IMR-90 (cell line): ENCODE results near the gene EIF2AK2. TPM values are rescaled to one million over a fixed set of nuclear protein-coding genes. Genes with fewer than 3 reads are reported as not detected.

Source experiments
- ATAC-seq: fragments of 200-7000 bp; cut with Tn5 transposase; 2 replicates; pipeline ENCODE4 v1.9.1; 2020; ENCODE audit warnings: low read depth, mild to moderate bottlenecking, moderate library complexity
- BruUV-seq: library from RNA; stranded (reverse); fragments of 400-500 nt; replicated peaks from 2 replicates; lab custom pipeline; 2021; lab: Mats Ljungman, UMichigan
- CTCF ChIA-PET: fragments of 300-600 bp; formaldehyde crosslinking; extraction: SDS; loops from one replicate; lab custom pipeline; 2021; ENCODE audit warnings: antibody characterized with exemption; lab: Yijun Ruan, JAX
- POLR2A ChIA-PET: fragments of 300-600 bp; sonication (Branson Sonifier 250); formaldehyde crosslinking; loops from one replicate; lab custom pipeline; 2022; ENCODE audit warnings: antibody characterized with exemption; ENCODE audit not compliant: unreplicated experiment; lab: Charles Lee
- DNase-seq: peaks from one replicate; pipeline ENCODE4 v3.0.0; 2013
- H2AFZ ChIP-seq: replicated peaks from 2 replicates; pipeline ENCODE3; 2013; ENCODE audit warnings: low read length, mild to moderate bottlenecking; ENCODE audit not compliant: poor library complexity
- H2AK5ac ChIP-seq: 2 replicates; pipeline ENCODE4 v1.6.1; 2013; ENCODE audit warnings: low read depth, low read length, inconsistent platforms
- H2AK9ac ChIP-seq: replicated peaks from 2 replicates; pipeline ENCODE3; 2013; ENCODE audit warnings: mild to moderate bottlenecking, low read depth, low read length, moderate library complexity; ENCODE audit not compliant: poor library complexity
- H2BK120ac ChIP-seq: 2 replicates; pipeline ENCODE4 v1.6.1; 2013; ENCODE audit warnings: low read depth, low read length, inconsistent platforms
- H2BK15ac ChIP-seq: 3 replicates; pipeline ENCODE4 v1.6.1; 2013; ENCODE audit warnings: low read depth, low read length, inconsistent platforms
- H2BK20ac ChIP-seq: 2 replicates; pipeline ENCODE4 v1.6.1; 2013; ENCODE audit warnings: low read depth, mild to moderate bottlenecking, inconsistent platforms, low read length, moderate library complexity
- H2BK5ac ChIP-seq: 2 replicates; pipeline ENCODE4 v1.6.1; 2013; ENCODE audit warnings: mild to moderate bottlenecking, low read depth, low read length, inconsistent platforms; ENCODE audit not compliant: poor library complexity, severe bottlenecking
- H3K14ac ChIP-seq: replicated peaks from 2 replicates; pipeline ENCODE4 v1.6.1; 2013; ENCODE audit warnings: low read depth, low read length, inconsistent platforms
- H3K18ac ChIP-seq: 2 replicates; pipeline ENCODE4 v1.6.1; 2013; ENCODE audit warnings: low read depth, low read length, control low read depth
- H3K23ac ChIP-seq: 2 replicates; pipeline ENCODE4 v1.6.1; 2013; ENCODE audit warnings: low read depth, low read length, inconsistent platforms
- H3K27ac ChIP-seq: 2 replicates; pipeline ENCODE4 v1.5.1; 2013; ENCODE audit warnings: mild to moderate bottlenecking, control low read depth, low read length; ENCODE audit not compliant: insufficient read depth
- H3K27me3 ChIP-seq: 2 replicates; pipeline ENCODE4 v1.6.1; 2013; ENCODE audit warnings: low read length; ENCODE audit not compliant: control insufficient read depth, insufficient read depth
- H3K36me3 ChIP-seq: 2 replicates; pipeline ENCODE4 v1.6.1; 2013; ENCODE audit warnings: low read length, mixed read lengths; ENCODE audit not compliant: control insufficient read depth, insufficient read depth
- H3K4ac ChIP-seq: 2 replicates; pipeline ENCODE4 v1.6.1; 2013; ENCODE audit warnings: low read depth, low read length, inconsistent platforms
- H3K4me1 ChIP-seq: 2 replicates; pipeline ENCODE4 v1.6.1; 2013; ENCODE audit warnings: low read length, mixed read lengths; ENCODE audit not compliant: control insufficient read depth, insufficient read depth
- H3K4me2 ChIP-seq: 2 replicates; pipeline ENCODE4 v1.6.1; 2013; ENCODE audit warnings: low read depth, mild to moderate bottlenecking, control low read depth, low read length, moderate library complexity
- H3K4me3 ChIP-seq: 2 replicates; pipeline ENCODE4 v1.5.1; 2013; ENCODE audit warnings: low read depth, mild to moderate bottlenecking, control low read depth, low read length, moderate library complexity; ENCODE audit not compliant: insufficient read depth
- H3K56ac ChIP-seq: 2 replicates; pipeline ENCODE4 v1.6.1; 2013; ENCODE audit warnings: low read length, inconsistent platforms; ENCODE audit not compliant: insufficient read depth; ENCODE audit errors: extremely low read depth
- H3K79me1 ChIP-seq, 2 experiments: 2 replicates each; pipeline ENCODE4 v1.6.1; 2013; ENCODE audit warnings: low read length in 2 of 2, inconsistent platforms in 1 of 2, low read depth in 1 of 2
- H3K9ac ChIP-seq: 2 replicates; pipeline ENCODE4 v1.6.1; 2013; ENCODE audit warnings: low read depth, low read length, control low read depth
- H3K9me1 ChIP-seq: 2 replicates; pipeline ENCODE4 v1.6.1; 2013; ENCODE audit warnings: low read length, inconsistent platforms; ENCODE audit not compliant: insufficient read depth
- H3K9me3 ChIP-seq: 2 replicates; pipeline ENCODE4 v1.6.1; 2013; ENCODE audit warnings: low read length; ENCODE audit not compliant: control insufficient read depth, insufficient read depth
- H4K20me1 ChIP-seq: 2 replicates; pipeline ENCODE4 v1.6.1; 2013; ENCODE audit warnings: low read length, inconsistent platforms; ENCODE audit not compliant: insufficient read depth
- H4K5ac ChIP-seq: 2 replicates; pipeline ENCODE4 v1.6.1; 2013; ENCODE audit warnings: mild to moderate bottlenecking, low read depth, low read length, control low read depth
- H4K8ac ChIP-seq, 2 experiments: 2 replicates each; pipeline ENCODE4 v1.6.1; 2013; ENCODE audit warnings: low read depth in 2 of 2, low read length in 2 of 2, control low read depth in 1 of 2, inconsistent platforms in 1 of 2
- H4K91ac ChIP-seq: 2 replicates; pipeline ENCODE4 v1.6.1; 2013; ENCODE audit warnings: low read depth, low read length, inconsistent platforms; ENCODE audit not compliant: insufficient read depth
- FOS ChIP-seq: fragments of 150-350 bp; IDR thresholded peaks from 2 replicates; pipeline ENCODE4 v1.6.1; 2016; ENCODE audit warnings: low read depth, low read length
- NFE2L2 ChIP-seq: fragments of 150-350 bp; IDR thresholded peaks from 2 replicates; pipeline ENCODE4 v1.6.1; 2016; ENCODE audit warnings: low read depth, mild to moderate bottlenecking, low read length
- WGBS, 2 experiments: methylation state at CpG; one replicate each; pipeline versions ENCODE4 v1.1.5 to v1.1.7; 2013; ENCODE audit warnings: missing lambda C conversion rate in 2 of 2; ENCODE audit not compliant: insufficient read length in 1 of 2; ENCODE audit errors: extremely low coverage in 2 of 2; 5-methylcytosine and 5-hydroxymethylcytosine counted together
- dilution Hi-C: fragments of 300-500 bp; cut with HindIII; formaldehyde crosslinking; loops from one replicate; pipeline ENCODE4 v1.14.3; 2018; ENCODE audit warnings: low sequenced_read_pairs; ENCODE audit not compliant: unreplicated experiment
- in situ Hi-C: fragments of 300-500 bp; cut with MboI; formaldehyde crosslinking; loops from 3 replicates; pipeline ENCODE4 v1.14.3; 2019; ENCODE audit warnings: low sequenced_read_pairs, inconsistent platforms, mixed read lengths
- intact Hi-C: fragments of 100-400 bp; cut with micrococcal nuclease; formaldehyde crosslinking; loops from 2 replicates; pipeline ENCODE4 v1.10.0; 2022
- polyA plus RNA-seq, 3 experiments: library from polyadenylated mRNA; depleted of rRNA; stranded (reverse); fragments of >200 nt; gene quantifications; 2 replicates each; pipeline ENCODE4 v1.2.3, GENCODE V29; 2012; ENCODE audit warnings: low replicate concordance in 1 of 3
- total RNA-seq: library from RNA; depleted of rRNA; stranded (reverse); fragments of >200 nt; gene quantifications from 2 replicates; pipeline ENCODE4 v1.2.3, GENCODE V29; 2012
- TF ChIP-seq, protein P1 (sequence below): fragments of 150-350 bp; IDR thresholded peaks from 2 replicates; pipeline ENCODE4 v1.6.1; 2016; ENCODE audit warnings: low read depth, mild to moderate bottlenecking, low read length, moderate library complexity, borderline replicate concordance

The EIF2AK2 gene
- total and polyA plus RNA-seq, 2 of the 4 experiments (the other 2 are of a cell fraction), result 10.2 to 16.8 TPM

DNA sequence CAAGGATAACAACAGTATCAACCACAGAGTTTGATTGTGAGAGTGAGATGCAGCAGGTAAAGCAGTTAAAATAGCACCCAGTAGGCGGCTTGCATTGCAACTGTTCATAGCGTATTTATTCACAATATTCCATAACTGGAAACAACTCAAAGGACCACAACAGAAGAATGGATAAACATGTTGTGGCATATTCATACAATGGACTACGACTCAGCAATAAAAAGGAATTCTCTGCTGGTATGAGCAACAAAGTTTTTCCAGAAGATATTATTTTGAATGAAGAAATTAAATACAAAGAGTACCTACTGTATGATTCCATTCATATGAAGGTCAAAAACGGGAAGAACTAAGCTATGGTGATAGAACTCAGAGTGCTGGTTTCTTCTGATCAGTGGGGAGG lies 47.3 kb downstream of the EIF2AK2 start:
- H4K8ac ChIP-seq, result no peak overlapping the region
- H4K20me1 ChIP-seq, result no peaks in the 10 kb centered on the region
- intact Hi-C loops, result no loop called here
- ChIA-PET CTCF (no interaction called here), POLR2A (no interaction called here)
- peaks cover 20% of the 10 kb centered on the region for H3K36me3 ChIP-seq
- ATAC-seq (no peak), DNase-seq (peak; percentile 6)
- no peak overlapping the region for H4K91ac ChIP-seq
- no peak overlapping the region for H2BK5ac ChIP-seq
- no peak overlapping the region for H3K4me3 ChIP-seq
- in situ Hi-C loops, result no loop called here
- TF ChIP-seq FOS (no peak), NFE2L2 (peak; percentile 65)
- TF ChIP-seq, protein P1, sequence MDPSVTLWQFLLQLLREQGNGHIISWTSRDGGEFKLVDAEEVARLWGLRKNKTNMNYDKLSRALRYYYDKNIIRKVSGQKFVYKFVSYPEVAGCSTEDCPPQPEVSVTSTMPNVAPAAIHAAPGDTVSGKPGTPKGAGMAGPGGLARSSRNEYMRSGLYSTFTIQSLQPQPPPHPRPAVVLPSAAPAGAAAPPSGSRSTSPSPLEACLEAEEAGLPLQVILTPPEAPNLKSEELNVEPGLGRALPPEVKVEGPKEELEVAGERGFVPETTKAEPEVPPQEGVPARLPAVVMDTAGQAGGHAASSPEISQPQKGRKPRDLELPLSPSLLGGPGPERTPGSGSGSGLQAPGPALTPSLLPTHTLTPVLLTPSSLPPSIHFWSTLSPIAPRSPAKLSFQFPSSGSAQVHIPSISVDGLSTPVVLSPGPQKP, result no peak
- no peaks in the 10 kb centered on the region; the same call in 1 of the 2 replicates for H3K9me1 ChIP-seq
- H3K56ac ChIP-seq, result no peak overlapping the region
- H3K23ac ChIP-seq, result no peak overlapping the region
- H2AFZ ChIP-seq, result no peak overlapping the region
- no peak overlapping the region for H3K27ac ChIP-seq
- no peak overlapping the region for H3K18ac ChIP-seq
- H2BK120ac ChIP-seq, result no peak overlapping the region
- no peak overlapping the region for H3K4me2 ChIP-seq
- WGBS, 2 experiments, result no CpG with 5 or more reads among the region's 4 CpGs
- no peaks in the 10 kb centered on the region for H3K27me3 ChIP-seq
- H3K79me1 ChIP-seq, result peaks cover 0 to 4% of the 10 kb centered on the region in 2 experiments; a peak in 1 of 4 replicates
- BruUV-seq, result no TSS peak
- H2BK20ac ChIP-seq, result no peak overlapping the region
- no peak overlapping the region for H2AK9ac ChIP-seq
- no peak overlapping the region for H2BK15ac ChIP-seq
- no peaks in the 10 kb centered on the region for H3K9me3 ChIP-seq
- no peak overlapping the region for H3K4ac ChIP-seq
- H3K9ac ChIP-seq, result no peak overlapping the region
- dilution Hi-C loops, result no loop called here
- H3K14ac ChIP-seq, result no peak overlapping the region
- H2AK5ac ChIP-seq, result no peak overlapping the region
- no peaks in the 10 kb centered on the region for H3K4me1 ChIP-seq
- H4K5ac ChIP-seq, result no peak overlapping the region
